Measurements from ENCODE around the gene MYOZ1.

Gene MYOZ1

DNA sequence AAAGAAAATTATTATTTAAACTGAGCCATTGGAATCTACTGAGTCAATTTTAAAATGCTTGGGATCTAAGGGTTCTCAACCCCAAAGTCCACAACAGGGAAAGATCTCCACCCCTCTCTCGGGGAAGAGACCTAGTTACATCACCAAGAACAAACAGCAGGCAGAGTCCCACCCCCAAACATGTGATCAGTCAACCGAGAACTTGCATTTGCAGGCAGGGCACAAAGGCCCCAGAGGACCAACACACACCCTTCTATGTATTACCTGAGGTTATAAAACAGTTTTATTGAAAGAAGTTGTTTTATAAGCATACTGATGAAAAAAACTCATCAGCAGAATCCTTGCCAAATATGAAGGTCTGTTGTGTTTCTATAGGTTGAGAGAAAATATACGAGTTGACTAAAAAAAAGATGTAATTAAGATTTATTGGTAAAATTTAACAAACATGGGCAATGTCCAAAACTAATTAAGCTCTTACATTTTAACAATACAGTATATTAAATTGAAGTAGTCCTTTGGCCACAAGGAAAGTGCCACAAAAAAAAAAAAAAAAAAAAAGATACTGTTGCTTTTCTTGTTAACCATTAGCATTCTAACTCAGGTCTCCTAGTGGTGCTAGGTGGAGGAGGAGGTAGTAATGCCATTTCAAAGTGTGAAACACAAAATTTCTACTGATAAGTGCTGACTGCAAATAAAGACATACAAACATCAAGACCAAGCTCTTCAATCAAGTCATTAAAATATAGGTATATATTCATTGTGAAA, 49.2 kb downstream of the MYOZ1 start:
- DNase-seq = no peak

DNA sequence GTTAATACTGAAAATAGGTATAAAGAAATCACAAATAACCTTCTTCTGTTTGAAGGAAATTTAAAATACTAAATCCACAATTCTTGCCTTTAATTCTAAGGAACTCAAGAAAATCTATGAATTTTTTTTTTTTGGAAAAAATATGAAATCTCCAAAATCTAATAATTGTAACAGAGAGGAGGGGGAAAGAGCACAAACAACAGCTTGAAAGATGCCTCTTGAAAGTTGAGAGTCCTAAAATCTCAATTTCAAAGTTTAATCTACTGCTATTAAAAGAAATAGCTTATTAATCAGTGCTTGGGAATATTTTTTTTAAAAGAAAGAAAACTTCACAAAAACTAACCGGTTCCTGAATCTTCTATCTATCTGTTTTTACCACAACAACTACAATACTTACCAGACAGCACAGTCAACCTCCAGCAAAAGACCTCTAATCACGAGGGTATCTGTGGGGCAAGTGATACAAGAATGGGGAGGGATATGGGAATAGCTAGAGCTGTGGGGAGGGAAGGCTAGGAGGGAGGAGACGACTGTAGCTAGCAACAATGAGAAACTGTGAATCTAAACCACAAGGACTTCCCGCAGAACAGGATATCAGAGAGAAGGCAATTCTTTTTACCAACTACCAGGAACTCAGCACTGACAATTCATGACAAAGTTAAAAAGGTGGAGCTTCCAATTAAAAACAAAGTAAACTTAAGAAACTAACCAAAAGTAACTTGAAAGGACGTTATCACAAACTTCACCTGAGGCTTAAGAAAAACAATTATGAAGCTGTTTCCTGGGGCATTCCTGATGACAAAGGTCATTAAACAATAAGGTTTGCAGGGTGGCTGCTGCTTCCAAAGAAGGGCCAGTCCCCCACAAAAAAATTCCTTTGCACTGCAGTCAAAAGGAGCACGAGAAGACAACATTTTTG, 50.1 kb downstream of the MYOZ1 start, which contains the start of gene USP54:
Gene USP54 (minus strand): TSS at position 462 of the 919 bp plus-strand sequence. CDS start 15,684 bp downstream, outside the sequence.
- DNase-seq = no peak

DNA sequence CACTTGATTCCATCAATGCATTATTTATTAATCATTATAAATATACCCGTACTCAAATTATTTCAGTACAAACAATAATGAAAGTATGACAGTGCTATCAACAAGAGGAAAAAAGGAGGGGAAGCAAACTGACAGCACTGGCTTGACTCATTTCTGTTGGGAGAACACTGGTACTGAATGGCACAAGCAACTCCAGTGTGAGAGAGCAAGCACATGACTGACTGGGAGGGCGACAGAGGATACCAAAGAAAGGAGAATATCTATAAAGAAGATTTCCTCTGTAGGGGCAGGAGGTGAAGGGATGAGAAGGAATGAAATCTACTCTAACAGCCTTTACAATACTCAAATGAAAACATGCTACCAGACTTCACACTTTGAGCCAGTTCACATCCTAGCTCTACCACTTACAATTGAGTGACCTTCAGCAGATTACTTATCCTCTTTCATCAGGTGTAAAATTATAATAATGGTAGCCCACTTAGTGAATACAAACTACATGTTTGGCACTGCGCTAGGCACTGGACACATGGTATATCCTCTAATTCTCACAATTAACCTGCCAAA, 51.6 kb downstream of the MYOZ1 start:
- DNase-seq = no peak

DNA sequence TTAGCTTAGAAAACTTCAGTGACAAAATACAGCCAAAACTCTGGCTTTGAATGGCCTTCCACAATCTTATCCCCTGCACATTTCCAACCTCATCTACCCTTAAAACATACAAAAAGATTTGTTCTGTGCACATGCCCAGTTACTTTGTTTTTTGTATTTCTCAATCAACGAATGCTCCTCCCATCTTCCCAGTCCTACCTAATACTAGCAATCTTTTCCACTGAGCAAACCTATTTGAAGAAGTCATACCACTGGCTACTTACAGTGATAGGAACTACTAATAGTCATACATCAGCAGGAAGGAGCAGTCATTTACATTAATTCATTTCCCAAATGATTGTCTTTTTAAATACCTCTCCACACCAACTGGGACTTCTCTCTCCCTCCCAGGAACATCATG, 52.6 kb downstream of the MYOZ1 start:
- no peak for DNase-seq

DNA sequence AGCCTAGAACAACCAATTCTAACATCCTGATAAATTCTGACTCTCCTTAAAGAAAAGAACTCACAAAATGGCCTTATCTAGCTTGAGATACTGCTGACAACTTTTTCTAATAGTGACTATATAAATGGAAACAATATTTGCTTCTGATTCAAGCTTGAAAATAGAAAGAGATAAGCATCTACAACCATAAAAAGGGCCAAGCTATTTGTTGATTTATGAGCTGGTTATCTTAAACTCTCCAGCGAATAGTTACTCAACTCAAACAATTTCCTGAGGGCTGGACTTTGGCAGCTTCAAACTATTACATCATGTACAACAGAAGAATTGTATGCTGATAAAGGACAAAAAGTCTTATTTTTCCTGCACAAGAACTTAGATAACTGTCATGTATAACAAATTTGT, 54.7 kb downstream of the MYOZ1 start:
- no peak for DNase-seq

DNA sequence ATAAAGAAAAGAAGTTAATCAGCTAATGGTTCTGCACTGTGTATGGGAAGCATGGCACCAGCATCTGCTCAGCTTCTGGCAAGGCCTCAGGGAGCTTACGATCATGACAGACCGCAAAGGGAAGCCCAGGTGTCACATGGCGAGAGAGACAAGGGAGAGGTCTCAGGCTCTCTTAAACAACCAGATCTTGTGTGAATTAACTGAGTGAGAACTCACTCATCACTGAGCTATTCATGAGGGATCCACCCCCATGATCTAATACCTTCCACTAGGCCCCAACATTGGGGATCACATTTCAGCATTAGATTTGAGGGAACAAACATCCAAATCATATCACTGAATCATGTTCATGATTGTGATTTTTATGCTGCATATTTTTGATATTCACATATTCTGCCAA, 55.9 kb downstream of the MYOZ1 start:
- no peak for DNase-seq

DNA sequence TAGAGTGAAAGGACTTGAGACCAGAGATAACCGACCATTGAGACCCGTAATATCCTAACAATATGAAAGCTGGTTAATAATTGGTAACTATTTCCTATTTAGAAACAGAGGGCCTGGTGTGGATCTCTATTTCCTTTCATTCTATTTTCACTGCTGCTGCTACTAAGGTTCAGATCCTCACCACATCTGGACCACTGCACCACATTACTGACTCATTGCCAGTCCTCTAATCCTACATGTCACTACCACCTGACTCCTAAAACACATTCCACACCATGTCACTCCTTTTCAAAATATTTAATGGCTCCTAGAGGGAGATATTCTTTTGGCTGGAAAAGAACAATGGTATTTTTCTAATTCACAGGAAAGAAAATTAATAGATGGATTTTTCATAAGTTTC, 56.5 kb downstream of the MYOZ1 start:
- DNase-seq = no peak

DNA sequence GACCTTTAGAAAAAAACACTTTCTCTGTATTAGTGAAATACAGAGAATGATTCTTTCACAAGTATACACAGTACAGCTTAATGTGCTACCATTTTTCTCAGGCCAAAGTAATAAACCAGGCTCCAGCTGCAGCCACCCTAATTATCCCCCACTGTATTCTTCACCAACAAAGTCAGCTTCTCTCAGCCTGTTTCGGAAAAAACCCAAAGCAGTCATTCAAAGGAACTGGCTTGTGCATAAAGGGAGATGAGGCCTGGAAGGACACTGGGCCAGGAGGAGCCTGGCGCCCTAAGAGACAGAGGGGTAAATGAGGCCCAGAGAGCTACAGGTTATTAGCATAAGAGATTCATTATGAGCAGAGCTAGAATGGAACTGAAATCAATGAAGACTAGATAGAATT, 59.4 kb downstream of the MYOZ1 start:
- no peak for DNase-seq

Data from effector CD8-positive, alpha-beta T cell (primary cell).